ENCODE results near the gene TNP1. TPM values are rescaled to one million over a fixed set of nuclear protein-coding genes. Genes with fewer than 3 reads are reported as not detected.

TNP1 gene
- total and polyA plus RNA-seq, 2 donors from 2014 or later = not detected

DNA sequence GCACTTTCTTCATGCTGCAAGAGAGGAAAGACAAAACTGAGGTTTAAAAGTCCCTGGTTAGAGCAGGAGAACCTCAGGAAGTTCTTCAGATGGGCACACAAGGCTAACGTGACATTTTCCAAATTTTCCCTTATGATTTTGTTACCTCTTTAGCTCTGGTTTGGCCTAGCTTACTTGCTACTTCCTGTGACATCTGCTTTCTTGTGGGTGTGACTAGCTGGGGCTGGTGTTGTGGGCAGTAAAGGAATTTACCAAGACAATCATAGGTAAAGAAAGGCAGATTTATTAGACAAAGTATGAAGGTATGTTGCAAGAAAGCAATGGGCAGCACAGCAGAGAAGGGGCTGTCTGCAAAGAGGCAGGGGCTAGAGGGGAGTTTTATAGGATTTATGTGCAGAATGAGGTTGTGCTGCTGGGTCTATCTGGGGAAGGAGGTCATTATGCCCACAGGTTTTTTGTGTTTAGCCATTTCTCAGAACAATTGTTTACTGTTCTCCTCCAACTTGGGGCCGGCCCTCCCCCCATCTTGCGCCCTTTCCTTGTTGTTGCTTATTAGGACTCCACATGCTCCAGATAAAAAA is 6.7 kb upstream of the TNP1 start:
- H3K27ac ChIP-seq (ENCODE audit: low read depth in 2 of 2, low read length in 2 of 2) = no peak overlapping the region
- H3K4me1 ChIP-seq (ENCODE audit: control insufficient read depth in 2 of 3, insufficient read depth in 2 of 3, low read depth in 1 of 3, low read length in 3 of 3) = no peaks in the 10 kb centered on the region
- TF ChIP-seq CTCF (IDR thresholded peaks at IDR 0.05; ENCODE audit: borderline replicate concordance, extremely low read depth, insufficient read depth) = no peak
- no peak overlapping the region for H3K9ac ChIP-seq (ENCODE audit: low read length in 3 of 3)
- DNase-seq = no peak
- no peak for FAIRE-seq
- H3K9me3 ChIP-seq (ENCODE audit: control insufficient read depth in 2 of 3, insufficient read depth in 1 of 3, low read length in 3 of 3) = no peaks in the 10 kb centered on the region
- intact Hi-C loops (cut with DNase I) = no loop called here
- H3K4me3 ChIP-seq (ENCODE audit: low read length in 3 of 3) = no peak overlapping the region
- no peaks in the 10 kb centered on the region for H3K27me3 ChIP-seq (ENCODE audit: control insufficient read depth, insufficient read depth, low read length)
- no peaks in the 10 kb centered on the region for H3K36me3 ChIP-seq (ENCODE audit: control insufficient read depth in 2 of 3, insufficient read depth in 3 of 3, low read length in 3 of 3)

DNA sequence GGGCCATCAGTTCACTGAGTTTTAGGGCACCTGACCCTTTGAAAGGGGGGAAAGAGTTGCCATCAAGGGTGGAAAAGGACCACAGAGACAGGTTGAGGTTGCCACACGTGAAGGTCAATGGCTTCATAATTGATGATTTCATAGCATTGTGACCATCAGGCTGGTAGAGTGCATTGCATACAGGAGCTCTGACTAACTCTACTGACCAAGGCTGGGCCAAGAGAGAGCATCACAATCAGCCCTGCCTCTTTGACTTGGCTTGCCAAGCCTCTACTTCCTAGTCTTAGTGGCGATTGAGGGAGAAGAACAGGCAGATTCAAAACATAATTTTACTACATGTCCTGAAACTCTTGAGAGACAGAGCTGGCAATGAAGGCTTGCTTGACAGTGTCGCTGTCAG is 5.8 kb upstream of the TNP1 start:
- Histone ChIP-seq H3K4me1 (ENCODE audit: control insufficient read depth in 2 of 3, insufficient read depth in 2 of 3, low read depth in 1 of 3, low read length in 3 of 3) (no peaks in the 10 kb centered on the region), H3K27ac (ENCODE audit: low read depth in 2 of 2, low read length in 2 of 2) (no peak overlapping the region), H3K9ac (ENCODE audit: low read length in 3 of 3) (no peak overlapping the region), H3K9me3 (ENCODE audit: control insufficient read depth in 2 of 3, insufficient read depth in 1 of 3, low read length in 3 of 3) (no peaks in the 10 kb centered on the region), H3K36me3 (ENCODE audit: control insufficient read depth in 2 of 3, insufficient read depth in 3 of 3, low read length in 3 of 3) (no peaks in the 10 kb centered on the region), H3K27me3 (ENCODE audit: control insufficient read depth, insufficient read depth, low read length) (no peaks in the 10 kb centered on the region), H3K4me3 (ENCODE audit: low read length in 3 of 3) (no peak overlapping the region)
- intact Hi-C loops (cut with DNase I) = no loop called here
- FAIRE-seq = no peak
- no peak for DNase-seq
- no peak for TF ChIP-seq CTCF (IDR thresholded peaks at IDR 0.05; ENCODE audit: borderline replicate concordance, extremely low read depth, insufficient read depth)

DNA sequence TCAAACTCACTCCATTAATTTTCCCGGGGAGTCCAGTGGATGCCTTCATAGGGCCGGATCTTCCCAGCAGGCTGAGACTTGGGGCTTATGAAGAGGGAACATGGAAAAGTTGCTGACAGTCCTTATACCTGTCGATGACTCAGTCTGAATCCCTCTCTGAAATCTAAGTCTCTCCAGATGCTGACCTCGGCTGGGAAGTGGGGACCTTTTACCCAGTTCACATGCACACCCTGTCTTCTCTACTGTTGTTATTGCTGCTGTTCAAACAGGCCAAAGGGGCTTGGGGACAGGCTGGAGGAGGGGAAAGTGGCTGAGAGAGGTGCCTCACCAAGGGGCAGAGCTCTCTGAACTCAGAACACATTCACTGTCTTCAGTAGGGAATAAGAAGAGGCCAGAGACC is 4.1 kb upstream of the TNP1 start:
- H3K36me3 ChIP-seq (ENCODE audit: control insufficient read depth in 2 of 3, insufficient read depth in 3 of 3, low read length in 3 of 3) = no peaks in the 10 kb centered on the region
- no peaks in the 10 kb centered on the region for H3K4me1 ChIP-seq (ENCODE audit: control insufficient read depth in 2 of 3, insufficient read depth in 2 of 3, low read depth in 1 of 3, low read length in 3 of 3)
- no peak overlapping the region for H3K27ac ChIP-seq (ENCODE audit: low read depth in 2 of 2, low read length in 2 of 2)
- H3K9ac ChIP-seq (ENCODE audit: low read length in 3 of 3) = no peak overlapping the region
- H3K9me3 ChIP-seq (ENCODE audit: control insufficient read depth in 2 of 3, insufficient read depth in 1 of 3, low read length in 3 of 3) = no peaks in the 10 kb centered on the region
- no peak for TF ChIP-seq CTCF (IDR thresholded peaks at IDR 0.05; ENCODE audit: borderline replicate concordance, extremely low read depth, insufficient read depth)
- DNase-seq (no peak), FAIRE-seq (no peak)
- H3K4me3 ChIP-seq (ENCODE audit: low read length in 3 of 3) = no peak overlapping the region
- no peaks in the 10 kb centered on the region for H3K27me3 ChIP-seq (ENCODE audit: control insufficient read depth, insufficient read depth, low read length)
- intact Hi-C loops (cut with DNase I) = no loop called here
